ENCODE data around the gene NUTM2A. TPM values are rescaled to one million over a fixed set of nuclear protein-coding genes. Genes with fewer than 3 reads are reported as not detected.
"Not testable (repeated sequence)": the region's sequence is repeated elsewhere in the genome, so short reads cannot be mapped to it uniquely, and the experiment has no call there.

Gene NUTM2A, protein sequence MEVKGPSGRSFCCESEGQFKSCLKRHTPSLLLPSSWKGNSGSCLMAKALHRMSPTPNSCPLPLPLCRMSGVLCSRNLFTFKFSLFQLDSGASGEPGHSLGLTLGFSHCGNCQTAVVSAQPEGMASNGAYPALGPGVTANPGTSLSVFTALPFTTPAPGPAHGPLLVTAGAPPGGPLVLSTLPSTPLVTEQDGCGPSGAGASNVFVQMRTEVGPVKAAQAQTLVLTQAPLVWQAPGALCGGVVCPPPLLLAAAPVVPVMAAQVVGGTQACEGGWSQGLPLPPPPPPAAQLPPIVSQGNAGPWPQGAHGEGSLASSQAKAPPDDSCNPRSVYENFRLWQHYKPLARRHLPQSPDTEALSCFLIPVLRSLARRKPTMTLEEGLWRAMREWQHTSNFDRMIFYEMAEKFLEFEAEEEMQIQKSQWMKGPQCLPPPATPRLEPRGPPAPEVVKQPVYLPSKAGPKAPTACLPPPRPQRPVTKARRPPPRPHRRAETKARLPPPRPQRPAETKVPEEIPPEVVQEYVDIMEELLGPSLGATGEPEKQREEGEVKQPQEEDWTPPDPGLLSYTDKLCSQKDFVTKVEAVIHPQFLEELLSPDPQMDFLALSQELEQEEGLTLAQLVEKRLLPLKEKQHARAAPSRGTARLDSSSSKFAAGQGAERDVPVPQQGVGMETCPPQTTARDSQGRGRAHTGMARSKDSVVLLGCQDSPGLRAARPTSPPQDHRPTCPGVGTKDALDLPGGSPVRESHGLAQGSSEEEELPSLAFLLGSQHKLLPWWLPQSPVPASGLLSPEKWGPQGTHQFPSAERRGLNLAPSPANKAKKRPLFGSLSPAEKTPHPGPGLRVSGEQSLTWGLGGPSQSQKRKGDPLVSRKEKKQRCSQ
- 0.44 TPM in 1 of 2 replicates, not detected in the other for total RNA-seq (2013; cell fraction: nucleolus; rRNA removed)
- total RNA-seq (2014; rRNA removed): 0.05 and 0.11 TPM in 2 replicates
- total RNA-seq (2014; rRNA removed; fragmentation: Illumina TruSeq; extraction: Trizol): not detected in 2 replicates
- total RNA-seq (2021): 0.38 TPM in 1 of 2 replicates, not detected in the other
- 0.09 TPM for polyA plus RNA-seq (2011; ENCODE audit: low read depth)
- polyA plus RNA-seq (2011; rRNA removed): not detected in 2 replicates
- polyA plus RNA-seq (2011; cell fraction: cytosol; rRNA removed): 0.08 and 0.22 TPM in 2 replicates
- polyA plus RNA-seq (2011; cell fraction: nucleus; rRNA removed): 0.16 and 0.31 TPM in 2 replicates
- polyA plus RNA-seq (2012): 0.18 and 0.22 TPM in 2 replicates
- polyA plus RNA-seq (2014; fragmentation: Illumina TruSeq; extraction: Trizol): 0.03 TPM in 1 of 2 replicates, not detected in the other
- polyA plus RNA-seq (2014; fragmentation: Nextera tagmentation; extraction: Ambion mirVana): not detected
- 0.20 and 0.29 TPM in 2 replicates for polyA plus RNA-seq (2014; rRNA removed)
- polyA plus RNA-seq (2016; fragmentation: Nextera tagmentation; extraction: Ambion mirVana): under 1 TPM in 1 of 2 experiments, not detected in 1; 0.13 TPM
- polyA minus RNA-seq (2011; rRNA and poly(A)+ RNA removed): not detected in 2 replicates
- not detected in 2 replicates for polyA minus RNA-seq (2011; cell fraction: cytosol; rRNA and poly(A)+ RNA removed)
- polyA minus RNA-seq (2011; cell fraction: nucleus; rRNA and poly(A)+ RNA removed): 0.29 TPM in 1 of 2 replicates, not detected in the other
- Bru-seq, nascent RNA: percentile 7 among the genes with signal in this experiment
- BruChase-seq, experiment 1, labeled RNA remaining after a 6-hour chase: percentile 8 among the genes with signal in this experiment
- BruChase-seq, experiment 2, labeled RNA remaining after a 2-hour chase: percentile 7 among the genes with signal in this experiment
- long read RNA-seq, experiment 1: 0 reads
- long read RNA-seq, experiment 2: 0 reads

DNA sequence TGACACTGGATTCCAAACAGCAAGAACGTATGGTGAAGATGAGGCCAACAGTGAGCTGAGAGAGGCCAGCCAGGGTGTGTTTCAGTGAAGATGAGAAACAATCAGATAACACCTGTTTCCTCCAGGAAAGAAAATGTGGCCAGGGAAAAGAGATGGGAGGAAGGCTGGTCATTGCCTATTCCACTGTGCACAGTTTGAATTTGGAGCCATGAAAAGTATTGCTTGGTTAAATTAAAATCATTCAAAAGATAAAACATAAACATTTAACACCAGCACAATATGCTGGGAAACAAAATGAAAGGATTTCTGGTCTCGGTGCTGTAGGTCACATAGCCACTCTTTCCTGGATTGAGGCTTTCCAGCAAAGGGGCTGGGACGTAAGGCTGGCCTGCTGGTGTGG, at the start of gene NUTM2A:
TSS of gene NUTM2A (plus strand) at position 301 of the 400 bp plus-strand sequence. CDS start 383 bp downstream, outside the sequence.
- POLR2A ChIA-PET; CTCF ChIA-PET; SMC1A ChIA-PET (ENCODE audit: uncharacterized antibody, unreplicated experiment); H3K4me3 ChIP-seq; H4K20me1 ChIP-seq (ENCODE audit: control insufficient read depth, insufficient read depth); in situ Hi-C loops (cut with MboI); H3K36me3 ChIP-seq (ENCODE audit: control insufficient read depth in 2 of 2, insufficient read depth in 2 of 2, low read length in 1 of 2); H3K4me2 ChIP-seq (ENCODE audit: control insufficient read depth, insufficient read depth); BruUV-seq (replicated peaks); H3K4me1 ChIP-seq (ENCODE audit: control insufficient read depth, insufficient read depth, low read length); H3K27me3 ChIP-seq (replicated peaks in 1 of 2; ENCODE audit: control insufficient read depth in 2 of 2, insufficient read depth in 2 of 2, low read length in 1 of 2); ATAC-seq; DNase-seq (ENCODE audit: low read depth, low spot score); H3K9me3 ChIP-seq (replicated peaks; ENCODE audit: control insufficient read depth, insufficient read depth, low read length); H3K79me2 ChIP-seq (ENCODE audit: control insufficient read depth, insufficient read depth, low read length); intact Hi-C loops (cut with micrococcal nuclease; ENCODE audit: unreplicated experiment); H2AFZ ChIP-seq (ENCODE audit: control insufficient read depth, low read depth, low read length); H3K9ac ChIP-seq (ENCODE audit: control insufficient read depth, insufficient read depth, low read length); FAIRE-seq; RAD21 ChIA-PET (ENCODE audit: unreplicated experiment); H3K27ac ChIP-seq (ENCODE audit: control insufficient read depth, insufficient read depth): not testable (repeated sequence)
- no CpG with 5 or more reads among the region's 3 CpGs for WGBS (ENCODE audit: insufficient coverage, insufficient replicate concordance, low lambda C conversion rate, missing lambda C conversion rate)

- POLR2A ChIA-PET; H3K4me1 ChIP-seq (ENCODE audit: control insufficient read depth, insufficient read depth, low read length); H3K79me2 ChIP-seq (ENCODE audit: control insufficient read depth, insufficient read depth, low read length); CTCF ChIA-PET; H4K20me1 ChIP-seq (ENCODE audit: control insufficient read depth, insufficient read depth); ATAC-seq; H3K27ac ChIP-seq (ENCODE audit: control insufficient read depth, insufficient read depth); in situ Hi-C loops (cut with MboI); RAD21 ChIA-PET (ENCODE audit: unreplicated experiment); FAIRE-seq; H3K36me3 ChIP-seq (ENCODE audit: control insufficient read depth in 2 of 2, insufficient read depth in 2 of 2, low read length in 1 of 2); BruUV-seq (replicated peaks); H3K9me3 ChIP-seq (replicated peaks; ENCODE audit: control insufficient read depth, insufficient read depth, low read length); H2AFZ ChIP-seq (ENCODE audit: control insufficient read depth, low read depth, low read length); SMC1A ChIA-PET (ENCODE audit: uncharacterized antibody, unreplicated experiment); DNase-seq (ENCODE audit: low read depth, low spot score); H3K9ac ChIP-seq (ENCODE audit: control insufficient read depth, insufficient read depth, low read length); intact Hi-C loops (cut with micrococcal nuclease; ENCODE audit: unreplicated experiment); H3K4me3 ChIP-seq; H3K27me3 ChIP-seq (replicated peaks in 1 of 2; ENCODE audit: control insufficient read depth in 2 of 2, insufficient read depth in 2 of 2, low read length in 1 of 2); H3K4me2 ChIP-seq (ENCODE audit: control insufficient read depth, insufficient read depth): not testable (repeated sequence)
- WGBS (ENCODE audit: insufficient coverage, insufficient replicate concordance, low lambda C conversion rate, missing lambda C conversion rate): 100% methylated on average over 2 of the region's 3 CpGs
These were observed 47.7 kb upstream of the NUTM2A start for GRCh38 chr10:87177587-87177986.

All from GM12878 (cell line).